Left kidney (tissue), 2 donors: ENCODE results near the gene ADCY4. TPM values are rescaled to one million over a fixed set of nuclear protein-coding genes. Genes with fewer than 3 reads are reported as not detected.

Source experiments
- DNase-seq: peaks from one replicate; pipeline ENCODE4 v3.0.0-alpha.2; 2013
- polyA plus RNA-seq: library from polyadenylated mRNA; unstranded; fragments of 120-200 nt; gene quantifications from one replicate; pipeline ENCODE4 v1.2.1, GENCODE V29; 2013; ENCODE audit not compliant: insufficient read length

The ADCY4 gene
- polyA plus RNA-seq, 1 donor: 22.4 TPM

GRCh38 chr14:24298892-24299254, 36.0 kb downstream of the ADCY4 start:
- DNase-seq: no peak

- no peak for DNase-seq
Observed at GRCh38 chr14:24297190-24297964, 37.5 kb downstream of the ADCY4 start.

DNA sequence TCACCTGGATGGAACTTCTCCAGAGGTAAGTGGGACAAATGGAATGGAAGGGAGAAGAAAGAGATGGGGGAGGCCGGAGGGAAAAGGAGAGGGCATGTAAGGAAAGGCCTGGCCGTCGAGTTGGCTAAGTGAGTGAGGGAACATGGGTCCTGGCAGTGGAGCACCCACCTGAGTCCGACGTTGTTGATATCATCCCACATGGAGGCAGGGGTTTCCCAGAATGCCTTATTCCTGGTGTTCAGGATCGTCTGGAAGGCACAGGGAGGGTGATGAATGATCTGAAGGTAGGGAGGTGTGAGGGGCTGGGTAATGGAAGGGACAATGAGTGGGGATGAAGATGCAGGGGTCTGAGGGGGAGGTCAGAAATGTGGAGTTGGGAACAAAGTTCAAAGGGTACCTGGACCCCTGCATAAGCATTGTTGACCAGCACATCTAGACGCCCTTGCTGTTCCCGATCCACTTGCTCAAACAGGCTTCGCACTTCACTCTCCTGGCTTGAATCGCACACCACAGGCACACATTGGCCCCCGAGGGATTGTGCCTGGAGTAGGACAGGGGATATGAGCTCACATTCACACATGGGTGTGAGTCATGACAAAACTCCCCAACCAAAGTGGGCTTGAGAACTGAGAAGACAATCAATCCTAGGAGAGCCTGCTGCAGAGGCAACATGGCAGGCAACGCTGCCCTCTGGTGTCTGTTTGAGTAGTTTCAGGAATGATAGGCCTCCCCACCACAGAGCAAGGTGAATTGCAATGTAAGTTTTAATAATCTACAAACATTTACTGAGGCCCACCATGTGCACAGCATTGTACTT, 38.3 kb downstream of the ADCY4 start:
- DNase-seq: peak; percentile 55

- DNase-seq: no peak
Observed at GRCh38 chr14:24293525-24293924, 41.3 kb downstream of the ADCY4 start.

DNA sequence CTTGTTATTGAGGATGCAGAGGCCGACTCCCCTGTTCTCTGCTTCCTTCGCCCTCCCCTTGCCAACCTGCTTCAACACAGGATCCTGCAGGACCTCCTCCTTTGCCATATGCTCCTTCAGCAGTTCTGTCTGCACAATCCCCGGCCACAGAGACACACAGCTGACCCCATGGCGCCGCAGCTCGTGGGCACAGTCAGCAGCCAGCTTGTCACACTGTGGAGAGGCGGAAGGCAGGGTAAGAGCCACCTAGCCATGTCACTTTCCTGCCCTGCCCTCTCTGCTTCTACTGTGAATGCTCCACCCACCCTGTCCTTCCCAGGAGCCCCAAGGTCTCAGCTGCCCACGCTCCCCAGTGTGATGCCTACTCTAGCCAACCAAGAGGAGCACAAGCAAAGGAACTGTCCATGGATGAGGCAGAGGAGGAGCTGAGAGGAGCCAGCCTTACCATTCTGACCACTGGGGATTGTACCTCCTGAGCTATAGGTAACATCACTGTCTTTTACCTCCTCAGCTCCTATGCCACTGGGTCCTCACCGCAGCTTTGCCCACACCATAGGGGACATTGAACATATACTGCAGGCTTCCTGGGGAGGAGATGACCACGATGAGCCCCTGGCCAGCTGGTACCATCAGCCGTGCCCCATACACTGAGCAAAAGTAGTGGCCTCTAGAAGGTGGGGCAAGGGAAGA, 42.6 kb downstream of the ADCY4 start:
- no peak for DNase-seq

DNA sequence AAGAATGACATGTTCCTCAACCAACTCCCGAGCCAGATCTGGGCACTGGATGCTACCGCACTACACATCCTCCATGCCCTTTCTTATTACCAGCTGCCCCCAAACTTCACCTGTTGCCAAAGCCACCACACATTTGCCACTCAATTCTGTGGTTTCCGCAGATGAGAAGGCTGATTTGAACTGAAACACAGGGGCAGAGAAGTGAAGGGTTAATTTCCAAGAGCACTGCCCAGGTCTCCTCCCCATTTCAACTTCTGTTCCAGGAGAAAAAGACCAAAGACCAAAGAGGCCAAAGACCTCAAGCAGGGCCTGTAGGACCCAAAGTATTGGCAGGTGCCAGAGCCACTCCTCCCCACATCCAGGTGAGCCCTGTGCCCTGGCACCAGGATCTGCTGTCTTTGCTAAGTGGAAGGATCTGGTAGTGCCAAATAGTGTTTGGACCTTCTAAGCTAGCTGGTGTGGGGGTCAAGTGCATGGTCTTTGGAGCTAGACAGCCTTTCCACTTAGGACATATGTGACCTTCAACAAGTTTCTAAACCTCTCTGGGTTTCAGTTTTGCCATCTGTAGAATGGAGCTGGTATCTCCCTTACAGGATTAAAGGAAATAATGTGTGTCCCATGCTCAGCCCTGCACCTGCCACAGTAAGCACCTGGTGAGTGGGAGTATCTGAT, 43.3 kb downstream of the ADCY4 start:
- DNase-seq: no peak

DNA sequence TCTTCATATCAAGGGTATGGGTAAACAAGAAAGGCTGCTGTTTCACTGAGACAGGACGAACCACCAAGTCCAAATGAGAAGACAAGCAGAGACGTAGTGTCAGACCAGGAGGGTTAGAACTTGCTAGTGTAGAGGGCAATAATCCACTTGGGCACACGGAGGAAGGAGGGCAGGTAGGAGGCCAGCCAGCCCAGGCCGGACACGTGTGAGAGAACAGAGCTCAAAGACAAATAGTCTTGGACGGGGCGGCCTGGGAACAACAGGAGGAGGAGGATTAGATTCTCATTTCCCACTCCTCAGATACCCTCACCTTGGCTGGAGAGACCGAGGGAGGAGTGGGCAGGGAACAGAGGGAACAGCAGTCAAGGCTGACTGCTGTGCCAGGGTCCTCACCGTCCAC, 44.1 kb downstream of the ADCY4 start:
- no peak for DNase-seq

DNA sequence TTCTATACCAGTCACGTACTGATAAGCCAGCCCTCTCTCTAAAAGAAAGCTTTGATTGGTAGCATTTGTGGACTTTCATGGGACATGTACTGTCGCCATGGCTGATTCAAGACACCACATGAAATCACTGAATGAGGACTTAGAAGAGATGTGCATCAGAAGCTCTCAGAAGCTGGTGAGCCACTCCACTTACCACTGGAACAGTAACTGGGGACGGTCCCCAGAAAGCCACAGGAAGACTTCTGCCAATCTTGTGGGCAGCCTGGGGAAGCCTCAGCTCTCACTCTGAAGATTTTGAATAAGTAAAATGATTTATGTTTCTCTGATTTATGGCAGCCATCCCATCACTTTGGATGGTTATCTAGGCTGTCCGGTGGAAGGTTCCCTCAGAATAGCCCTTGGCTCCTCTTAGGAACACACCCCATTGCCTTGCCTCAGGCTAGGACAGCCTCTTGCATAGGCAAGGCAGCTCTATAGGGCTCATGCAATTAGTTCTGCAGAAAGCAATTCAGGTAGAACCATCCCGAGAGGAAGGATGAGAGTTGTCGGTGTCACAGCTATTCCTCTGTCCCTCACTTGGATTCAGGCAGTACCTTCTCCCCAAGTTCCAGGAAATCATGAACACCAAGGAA, 45.1 kb downstream of the ADCY4 start:
- no peak for DNase-seq

- no peak for DNase-seq
Observed at GRCh38 chr14:24286996-24287395, 47.9 kb downstream of the ADCY4 start.

GRCh38 chr14:24285351-24285750, 49.5 kb downstream of the ADCY4 start:
- DNase-seq: no peak

GRCh38 chr14:24284501-24285035, 50.3 kb downstream of the ADCY4 start:
- DNase-seq: no peak

DNA sequence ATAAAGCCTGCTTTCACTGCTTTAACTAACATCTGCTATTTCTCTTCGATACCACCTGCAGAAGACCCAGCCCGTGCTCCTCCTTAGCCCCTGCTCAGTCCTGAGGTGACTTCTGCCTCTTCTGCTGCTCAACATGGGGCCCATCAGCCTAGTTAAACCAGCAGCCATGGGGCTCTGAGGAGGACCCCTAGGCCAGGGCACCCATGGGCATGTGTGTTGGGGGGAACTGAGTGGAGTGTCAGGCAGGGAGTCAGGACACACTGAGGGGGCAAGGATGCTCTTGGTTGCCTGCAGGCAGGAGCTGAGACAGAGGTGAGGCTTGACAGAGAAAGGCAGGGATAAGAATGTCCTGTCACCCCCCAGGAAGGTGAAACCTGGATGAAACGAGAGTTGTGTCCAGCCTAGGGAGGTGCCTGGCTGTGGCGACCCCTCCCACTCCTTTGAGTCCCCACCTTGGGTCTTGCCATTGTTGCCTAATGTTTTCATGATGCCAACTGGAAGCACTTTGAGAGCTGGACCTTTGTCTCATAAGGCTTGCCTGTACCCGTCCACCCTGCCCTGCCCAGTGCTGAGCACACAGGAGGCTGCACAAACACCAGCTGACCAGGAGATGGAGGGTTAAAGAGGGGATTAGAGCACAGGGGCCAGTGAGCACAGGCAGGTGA, 50.9 kb downstream of the ADCY4 start:
- no peak for DNase-seq

- no peak for DNase-seq
Observed at GRCh38 chr14:24282736-24283135, 52.1 kb downstream of the ADCY4 start.

DNA sequence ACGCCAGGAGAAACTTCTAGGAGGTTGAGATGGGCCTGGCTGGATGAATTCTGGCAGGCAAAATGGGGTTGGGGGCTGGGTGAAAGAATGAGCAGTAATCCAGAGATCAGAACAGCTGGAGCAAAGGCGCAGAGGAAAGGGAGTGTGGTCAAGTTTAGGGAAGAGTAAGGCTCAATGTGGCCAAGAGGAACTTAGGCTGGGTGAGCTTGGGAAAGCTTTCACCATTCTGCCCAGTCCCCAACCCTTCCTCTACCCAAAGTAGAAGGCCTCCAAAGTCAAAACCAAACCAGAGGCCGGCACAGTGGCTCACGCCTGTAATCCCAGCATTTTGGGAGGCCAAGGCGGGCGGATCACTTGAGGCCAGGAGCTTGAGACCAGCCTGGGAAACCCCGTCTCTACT, 53.2 kb downstream of the ADCY4 start:
- no peak for DNase-seq

DNA sequence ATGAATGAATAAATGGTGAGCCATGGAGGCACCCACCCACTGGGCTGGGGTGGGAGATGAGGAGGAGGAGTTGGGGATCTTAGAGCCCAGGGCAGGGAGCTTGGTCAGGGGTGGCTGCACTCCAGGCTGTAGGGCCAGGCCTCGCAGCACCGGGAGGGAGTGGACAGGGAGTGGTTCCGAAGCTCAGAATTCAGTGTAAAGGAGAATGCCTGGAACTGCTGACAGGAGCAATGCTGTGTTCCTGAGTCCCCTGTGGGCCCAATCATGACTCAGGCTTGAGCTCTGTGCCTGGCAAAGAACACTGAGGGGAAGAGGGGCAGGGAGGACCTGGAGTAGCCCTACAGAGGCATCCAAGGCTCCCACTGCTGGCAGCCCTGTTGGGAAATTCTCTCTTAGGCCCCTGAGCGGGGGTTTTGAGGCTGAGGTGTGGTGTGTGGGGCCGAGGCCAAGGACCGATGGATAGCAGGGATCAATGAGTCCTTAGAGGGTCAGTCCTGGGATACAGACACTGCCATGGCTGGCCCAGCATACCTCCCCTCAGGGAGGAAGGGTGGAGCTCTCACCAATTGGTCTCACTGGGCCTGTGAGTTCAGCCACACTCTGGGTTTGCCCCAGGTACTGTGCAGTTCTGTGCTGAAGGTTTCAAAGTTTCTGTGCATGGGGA, 53.9 kb downstream of the ADCY4 start:
- DNase-seq: no peak

DNA sequence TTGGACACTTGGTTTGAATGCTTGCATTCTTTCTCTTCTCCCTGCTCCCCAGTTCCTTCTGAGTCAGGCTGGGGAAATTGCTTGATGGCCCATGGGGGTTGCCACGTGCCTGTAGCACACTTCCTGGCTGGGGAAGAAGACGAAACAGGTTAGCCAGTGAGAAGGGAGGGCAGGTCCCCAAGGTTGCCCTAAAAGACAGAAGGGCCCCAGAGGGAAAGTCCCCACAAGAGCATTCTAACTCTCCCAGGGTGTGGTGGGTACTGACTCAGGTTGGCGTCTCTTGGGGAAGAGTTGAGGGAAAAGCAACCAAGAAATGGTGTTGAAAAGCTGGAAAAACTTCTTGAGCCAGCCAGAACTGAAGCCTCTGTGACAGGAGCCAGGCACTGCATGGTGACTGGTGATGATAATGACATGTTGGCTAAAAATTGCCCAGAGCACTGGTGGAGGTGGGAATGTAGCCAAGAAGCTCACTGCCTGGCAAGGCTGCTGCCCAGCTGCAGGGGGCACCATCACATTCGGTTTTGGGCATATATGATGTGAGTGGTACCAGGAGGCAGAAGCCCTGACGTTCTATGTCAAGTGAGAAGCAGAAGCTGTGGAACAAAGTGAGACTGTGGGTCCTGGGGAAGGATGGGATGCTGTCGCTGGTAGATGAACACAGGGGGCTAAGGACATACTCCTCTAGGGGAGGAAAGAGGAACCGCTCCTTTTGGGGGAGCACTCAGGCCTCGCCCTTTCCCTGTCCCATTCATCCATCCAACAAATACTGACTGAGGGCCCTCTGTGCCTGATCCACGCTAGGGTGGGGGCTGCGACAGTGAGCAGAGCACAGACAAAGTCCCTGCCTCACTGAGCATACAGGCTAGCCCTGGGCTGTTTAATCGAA, 55.3 kb downstream of the ADCY4 start:
- DNase-seq: no peak

DNA sequence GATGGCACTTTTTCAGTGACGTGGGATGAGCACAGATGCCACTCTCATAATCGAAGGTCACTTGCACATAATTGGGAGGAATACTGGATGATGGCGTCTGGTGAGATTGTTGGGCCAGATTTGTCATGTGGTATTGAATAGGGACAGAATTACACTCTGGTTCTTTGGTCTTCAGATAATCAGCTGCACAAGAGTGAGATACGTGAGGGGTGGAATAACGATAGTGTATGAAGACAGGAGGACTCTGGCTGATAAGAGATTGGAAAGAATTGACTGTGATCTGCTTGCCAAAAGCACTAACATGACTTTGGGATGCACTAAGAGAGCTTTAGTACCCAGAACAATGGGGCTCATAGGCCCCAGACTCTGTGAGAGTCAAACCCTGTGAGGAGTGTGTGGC, 56.4 kb downstream of the ADCY4 start:
- no peak for DNase-seq

GRCh38 chr14:24277606-24278321, 57.1 kb downstream of the ADCY4 start:
- no peak for DNase-seq

DNA sequence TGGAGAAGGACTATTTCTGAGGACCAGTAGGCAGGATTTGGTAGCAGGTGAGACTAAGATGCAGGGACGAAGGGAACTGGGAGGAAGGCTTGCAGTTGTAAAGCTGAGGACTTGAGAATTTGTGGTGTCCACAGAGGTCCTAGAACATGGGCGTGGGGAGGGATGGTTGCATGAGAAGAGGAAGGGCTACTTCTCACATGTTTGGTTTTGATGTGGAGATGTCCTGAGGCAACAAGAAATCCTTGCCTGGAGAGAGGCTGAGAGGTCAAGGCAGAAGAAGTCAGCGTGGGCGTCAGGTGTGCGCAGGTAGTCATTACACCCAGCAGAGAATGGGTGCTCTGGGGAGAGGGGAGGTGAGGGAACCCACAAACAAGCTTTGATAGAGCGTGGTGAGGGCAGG, 57.8 kb downstream of the ADCY4 start:
- no peak for DNase-seq
